GM06990 (cell line): ENCODE measurements around the gene LSM10.

Experiments
- DNase-seq: peaks from one replicate; pipeline ENCODE4 v3.0.0-alpha.2; 2011; ENCODE audit not compliant: insufficient read length; ENCODE audit errors: extremely low read depth
- H3K27me3 ChIP-seq: replicated peaks from 2 replicates; pipeline ENCODE4 v1.6.0; 2011; ENCODE audit warnings: low read length; ENCODE audit not compliant: control insufficient read depth, insufficient read depth
- H3K36me3 ChIP-seq: 2 replicates; pipeline ENCODE4 v1.5.1; 2011; ENCODE audit warnings: low read length; ENCODE audit not compliant: control insufficient read depth, insufficient read depth
- H3K4me3 ChIP-seq: replicated peaks from 2 replicates; pipeline ENCODE4 v1.5.1; 2011; ENCODE audit warnings: low read depth, mild to moderate bottlenecking, control low read depth, low read length
- CTCF ChIP-seq: IDR thresholded peaks from 2 replicates; pipeline ENCODE4 v1.5.1; 2011; ENCODE audit warnings: low read length, control low read depth, mild to moderate bottlenecking, inconsistent platforms; ENCODE audit not compliant: insufficient read depth, poor library complexity, severe bottlenecking

LSM10 gene

DNA sequence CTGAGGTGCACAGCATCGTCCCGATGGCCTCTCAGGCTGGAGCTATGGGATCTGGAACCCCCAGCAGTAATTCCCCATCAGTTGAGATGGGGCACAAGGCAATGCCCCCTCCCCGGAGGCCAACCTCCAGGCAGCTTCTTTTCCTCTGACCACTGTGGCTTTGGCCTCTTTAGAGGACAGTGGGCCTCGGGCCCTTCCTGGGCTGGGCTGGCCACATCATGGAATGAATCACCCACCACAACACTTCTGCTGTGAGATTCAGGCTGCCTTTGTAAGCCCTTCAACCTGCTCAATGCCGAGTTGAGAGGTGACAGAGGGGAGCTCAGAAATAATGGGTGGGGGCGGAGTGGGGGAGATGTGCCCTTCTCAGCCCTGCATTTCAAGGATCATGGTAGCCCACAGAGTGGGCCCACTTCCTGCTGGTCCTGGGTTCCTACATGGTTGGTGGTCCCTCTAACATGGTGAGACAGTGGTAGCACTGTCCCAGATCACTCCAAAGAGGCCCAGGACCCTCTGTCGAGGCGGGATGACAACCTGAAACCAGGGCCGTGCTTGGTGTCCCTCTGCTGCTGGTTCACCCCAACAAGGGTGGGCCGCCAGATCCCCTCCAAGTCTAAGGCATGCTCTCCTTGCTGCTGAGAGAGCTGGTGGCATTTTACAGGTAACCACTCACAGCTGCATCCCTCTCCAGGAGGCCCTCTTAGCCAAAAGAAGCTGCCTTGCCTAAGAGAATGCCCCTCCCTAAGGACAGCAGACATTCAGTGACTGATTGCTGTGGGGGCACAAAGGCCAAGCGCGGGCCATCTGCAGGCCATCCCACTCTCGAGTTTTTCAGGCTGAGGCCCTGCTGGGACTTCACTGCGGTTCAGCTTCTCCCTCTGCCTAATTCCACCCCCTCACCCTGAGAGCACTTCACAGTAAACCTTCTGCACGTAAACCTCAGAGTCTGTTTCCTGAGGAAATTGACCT lies 44.5 kb downstream of the LSM10 start:
- no peaks in the 10 kb centered on the region for H3K27me3 ChIP-seq
- no peak for TF ChIP-seq CTCF
- H3K36me3 ChIP-seq: peaks cover 42% of the 10 kb centered on the region
- H3K4me3 ChIP-seq: no peak overlapping the region
- no peak for DNase-seq

DNA sequence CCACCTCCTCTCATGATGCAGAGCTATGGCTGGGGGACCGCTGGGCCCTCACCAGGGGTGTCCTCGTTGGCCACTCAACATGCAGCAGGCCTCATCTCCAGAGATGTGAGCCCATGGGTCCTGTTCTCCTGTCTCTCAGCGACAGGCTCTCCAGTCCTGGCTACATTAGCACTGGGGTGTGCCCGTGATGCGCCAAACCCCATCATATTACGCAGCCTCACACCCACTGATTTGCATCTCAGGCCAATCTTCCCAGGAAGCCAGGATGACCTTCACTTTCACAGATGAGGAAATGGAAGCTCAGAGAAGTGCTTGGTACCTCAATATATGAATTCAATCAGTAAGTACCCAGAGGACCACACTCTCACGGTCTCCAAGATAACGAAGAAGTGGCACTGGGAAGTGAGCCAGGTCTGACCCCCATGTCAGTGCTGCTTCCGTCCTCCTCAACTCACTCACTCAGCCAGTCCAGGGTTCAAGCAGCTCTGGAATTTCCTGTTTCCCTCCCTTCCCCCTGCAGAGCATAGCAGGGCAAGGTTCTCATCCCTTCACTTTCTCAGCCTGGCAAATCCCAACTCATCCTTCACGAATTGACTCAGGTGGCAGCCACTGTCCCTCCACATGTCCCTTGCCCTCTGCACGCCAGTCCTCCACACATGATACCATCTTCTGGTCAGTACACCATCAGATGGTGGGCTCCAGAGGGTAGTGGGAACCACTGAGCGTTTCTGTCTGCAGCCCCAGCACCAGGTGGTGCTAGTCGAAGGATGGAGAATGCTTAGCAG lies 45.4 kb downstream of the LSM10 start:
- H3K36me3 ChIP-seq: peaks cover 41% of the 10 kb centered on the region
- no peak overlapping the region for H3K4me3 ChIP-seq
- DNase-seq: no peak
- no peak for TF ChIP-seq CTCF
- no peaks in the 10 kb centered on the region for H3K27me3 ChIP-seq

GRCh38 chr1:36351227-36351977 lies 46.3 kb downstream of the LSM10 start:
- H3K36me3 ChIP-seq: peaks cover 47% of the 10 kb centered on the region
- no peak for TF ChIP-seq CTCF
- H3K4me3 ChIP-seq: no peak overlapping the region
- no peak for DNase-seq
- H3K27me3 ChIP-seq: no peaks in the 10 kb centered on the region

GRCh38 chr1:36350659-36351226 lies 47.0 kb downstream of the LSM10 start:
- peaks cover 49% of the 10 kb centered on the region for H3K36me3 ChIP-seq
- H3K27me3 ChIP-seq: no peaks in the 10 kb centered on the region
- no peak for DNase-seq
- no peak overlapping the region for H3K4me3 ChIP-seq
- no peak for TF ChIP-seq CTCF

DNA sequence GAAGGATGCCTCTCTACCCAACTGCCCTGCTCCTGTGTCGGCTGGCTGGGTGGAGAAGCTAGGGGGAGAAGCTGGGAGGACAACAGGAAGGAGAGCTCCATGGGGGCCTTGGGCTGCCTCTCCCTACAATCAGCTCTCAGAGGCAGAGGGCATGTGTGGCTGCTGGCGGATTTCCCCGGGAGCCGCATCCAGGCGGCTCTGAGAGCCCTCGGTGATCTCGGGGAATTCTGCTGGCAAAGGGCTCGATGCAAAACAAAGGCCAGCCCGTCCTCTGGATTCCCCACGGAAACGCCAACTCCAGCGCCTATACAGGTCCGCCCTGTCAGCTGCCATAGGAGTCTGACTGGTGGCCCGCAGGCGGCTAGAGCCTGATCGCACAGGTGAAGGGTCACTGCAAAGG lies 47.9 kb downstream of the LSM10 start:
- no peak for DNase-seq
- H3K27me3 ChIP-seq: no peaks in the 10 kb centered on the region
- H3K4me3 ChIP-seq: no peak overlapping the region
- H3K36me3 ChIP-seq: peaks cover 47% of the 10 kb centered on the region
- TF ChIP-seq CTCF: no peak
